BJ (cell line): ENCODE measurements around the gene CXCR1. TPM values are rescaled to one million over a fixed set of nuclear protein-coding genes. Genes with fewer than 3 reads are reported as not detected.

Experiments used
- CTCF ChIA-PET: fragments of 350-600 bp; formaldehyde crosslinking; extraction: SDS; loops from one replicate; lab custom pipeline; 2021; ENCODE audit warnings: antibody characterized with exemption, inconsistent platforms; lab: Yijun Ruan, JAX
- POLR2A ChIA-PET: fragments of 300-600 bp; sonication (Branson Sonifier 250); formaldehyde crosslinking; extraction: SDS; loops from one replicate; lab custom pipeline; 2021; ENCODE audit warnings: antibody characterized with exemption; lab: Charles Lee
- DNase-seq: peaks from one replicate; pipeline ENCODE4 v3.0.0-alpha.2; 2011; ENCODE audit warnings: low read depth
- H3K27me3 ChIP-seq: 2 replicates; pipeline ENCODE4 v1.6.0; 2011; ENCODE audit warnings: low read length; ENCODE audit not compliant: control insufficient read depth, insufficient read depth
- H3K36me3 ChIP-seq: 2 replicates; pipeline ENCODE4 v1.5.1; 2011; ENCODE audit warnings: low read length; ENCODE audit not compliant: control insufficient read depth, insufficient read depth
- H3K4me3 ChIP-seq: 2 replicates; pipeline ENCODE4 v1.5.1; 2011; ENCODE audit warnings: low read depth, mild to moderate bottlenecking, control low read depth, low read length
- polyA plus RNA-seq: library from polyadenylated mRNA; depleted of rRNA; stranded (reverse); fragments of >200 nt; gene quantifications from 2 replicates; pipeline ENCODE4 v1.2.3, GENCODE V29; 2011
- TF ChIP-seq, protein P1 (sequence below): IDR thresholded peaks from 2 replicates; pipeline ENCODE4 v1.5.1; 2011; ENCODE audit warnings: low read depth, mild to moderate bottlenecking, control low read depth, inconsistent platforms, low read length, moderate library complexity; ENCODE audit not compliant: insufficient read depth

Gene CXCR1
- polyA plus RNA-seq, 1 experiment: not detected

DNA sequence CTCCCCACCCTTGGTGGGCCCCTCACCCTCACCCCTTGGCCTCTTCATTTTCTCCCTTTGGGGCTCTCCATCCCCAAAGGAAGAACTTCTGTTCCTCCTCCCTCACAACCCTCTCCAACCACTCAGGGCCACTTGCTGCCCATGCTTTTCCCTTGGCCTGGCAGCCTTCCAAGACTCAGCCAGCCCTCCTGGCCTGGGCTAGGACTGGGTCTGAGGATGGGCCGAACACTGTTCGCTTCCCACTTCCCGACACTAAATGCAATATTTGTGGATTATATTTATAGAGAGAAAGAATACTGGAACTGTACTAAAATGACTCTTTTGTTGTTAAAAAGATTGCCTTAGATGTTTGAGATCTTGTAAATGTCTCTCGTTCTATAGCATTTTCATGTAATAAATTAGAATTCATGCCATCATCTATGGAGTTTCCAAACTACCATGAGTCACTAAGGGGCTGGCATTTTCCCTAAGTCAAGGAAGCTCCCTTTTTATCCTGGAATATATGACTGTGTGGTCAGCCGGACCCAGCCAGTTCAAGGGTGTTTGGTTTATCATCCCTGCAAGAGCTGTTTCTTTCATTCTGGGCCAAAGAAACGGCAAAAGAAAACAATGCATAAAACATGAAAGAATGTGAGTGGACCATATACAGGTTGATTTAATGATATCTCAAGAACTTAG, 37.2 kb downstream of the CXCR1 start:
- H3K36me3 ChIP-seq: no peaks in the 10 kb centered on the region
- TF ChIP-seq, protein P1, sequence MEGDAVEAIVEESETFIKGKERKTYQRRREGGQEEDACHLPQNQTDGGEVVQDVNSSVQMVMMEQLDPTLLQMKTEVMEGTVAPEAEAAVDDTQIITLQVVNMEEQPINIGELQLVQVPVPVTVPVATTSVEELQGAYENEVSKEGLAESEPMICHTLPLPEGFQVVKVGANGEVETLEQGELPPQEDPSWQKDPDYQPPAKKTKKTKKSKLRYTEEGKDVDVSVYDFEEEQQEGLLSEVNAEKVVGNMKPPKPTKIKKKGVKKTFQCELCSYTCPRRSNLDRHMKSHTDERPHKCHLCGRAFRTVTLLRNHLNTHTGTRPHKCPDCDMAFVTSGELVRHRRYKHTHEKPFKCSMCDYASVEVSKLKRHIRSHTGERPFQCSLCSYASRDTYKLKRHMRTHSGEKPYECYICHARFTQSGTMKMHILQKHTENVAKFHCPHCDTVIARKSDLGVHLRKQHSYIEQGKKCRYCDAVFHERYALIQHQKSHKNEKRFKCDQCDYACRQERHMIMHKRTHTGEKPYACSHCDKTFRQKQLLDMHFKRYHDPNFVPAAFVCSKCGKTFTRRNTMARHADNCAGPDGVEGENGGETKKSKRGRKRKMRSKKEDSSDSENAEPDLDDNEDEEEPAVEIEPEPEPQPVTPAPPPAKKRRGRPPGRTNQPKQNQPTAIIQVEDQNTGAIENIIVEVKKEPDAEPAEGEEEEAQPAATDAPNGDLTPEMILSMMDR: no peak
- no peak overlapping the region for H3K4me3 ChIP-seq
- DNase-seq: no peak
- H3K27me3 ChIP-seq: peaks cover 24% of the 10 kb centered on the region
- ChIA-PET CTCF (interaction anchor here (0.9 kb wide), 1 partner anchor 39 kb away, joined by 3 read pairs; no protein-coding TSS in a partner anchor), POLR2A (no interaction called here)

DNA sequence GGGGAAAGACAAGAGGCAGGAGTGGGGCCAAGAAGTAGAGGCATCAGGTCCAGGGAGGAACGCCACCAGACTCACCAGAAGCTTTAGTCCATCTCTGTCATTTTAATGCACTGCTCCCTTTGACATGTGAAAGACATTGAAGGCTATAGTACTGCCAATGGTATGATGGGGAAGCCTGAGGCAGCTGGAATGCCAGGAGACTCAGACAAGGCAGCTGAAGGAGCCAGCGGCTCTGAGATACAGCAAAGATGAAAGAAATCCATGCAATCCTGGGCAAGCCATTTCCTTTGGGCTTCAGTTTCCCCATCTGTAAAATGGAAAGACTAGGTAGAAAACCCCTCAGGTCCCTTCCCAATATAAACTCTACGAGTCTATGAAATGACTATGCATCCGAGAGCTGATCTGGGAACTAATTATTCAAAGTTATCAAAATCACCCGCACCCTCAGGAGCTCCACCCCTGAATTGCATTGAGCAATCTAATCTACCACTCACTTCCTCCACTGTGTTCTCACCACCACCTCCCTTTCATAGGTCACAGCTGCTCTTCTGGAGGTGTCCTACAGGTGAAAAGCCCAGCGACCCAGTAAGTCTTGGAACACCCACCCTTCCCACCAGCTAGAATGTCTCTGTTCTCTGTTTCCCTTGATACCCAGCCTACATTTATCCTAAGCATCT, 37.8 kb downstream of the CXCR1 start:
- TF ChIP-seq, protein P1: no peak
- H3K4me3 ChIP-seq: no peak overlapping the region
- ChIA-PET CTCF (interaction anchor here (0.9 kb wide), 1 partner anchor 39 kb away, joined by 3 read pairs; no protein-coding TSS in a partner anchor), POLR2A (no interaction called here)
- peaks cover 24% of the 10 kb centered on the region for H3K27me3 ChIP-seq
- H3K36me3 ChIP-seq: no peaks in the 10 kb centered on the region
- DNase-seq: no peak

DNA sequence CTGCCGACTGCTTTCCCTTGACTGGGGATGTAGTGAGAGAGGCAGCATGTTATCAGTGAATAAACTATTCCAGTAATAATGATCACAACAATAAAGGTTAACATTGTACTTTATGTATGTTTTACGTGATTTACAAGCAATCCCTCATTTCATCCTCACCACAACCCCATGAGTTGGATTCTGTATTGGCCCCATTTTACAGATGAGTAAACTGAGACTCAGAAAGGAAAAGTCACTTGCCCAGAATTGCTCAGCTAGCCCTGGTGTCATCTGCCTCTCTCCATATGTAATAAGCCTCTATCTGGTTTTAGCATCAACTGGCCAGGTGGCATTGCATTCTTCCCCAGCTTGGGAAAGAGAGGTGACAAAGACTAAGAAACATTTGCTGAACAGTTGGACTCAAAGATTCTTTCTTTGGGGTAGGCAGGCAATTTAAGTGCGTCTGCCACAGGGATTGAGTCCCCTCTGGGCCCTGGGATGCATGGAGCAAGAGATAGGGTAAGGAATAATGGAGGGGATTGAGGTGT, 38.8 kb downstream of the CXCR1 start:
- POLR2A ChIA-PET: no interaction called here
- CTCF ChIA-PET: no interaction called here
- Histone ChIP-seq H3K36me3 (no peaks in the 10 kb centered on the region), H3K4me3 (no peak overlapping the region), H3K27me3 (peaks cover 20% of the 10 kb centered on the region)
- DNase-seq: no peak
- TF ChIP-seq, protein P1: no peak

DNA sequence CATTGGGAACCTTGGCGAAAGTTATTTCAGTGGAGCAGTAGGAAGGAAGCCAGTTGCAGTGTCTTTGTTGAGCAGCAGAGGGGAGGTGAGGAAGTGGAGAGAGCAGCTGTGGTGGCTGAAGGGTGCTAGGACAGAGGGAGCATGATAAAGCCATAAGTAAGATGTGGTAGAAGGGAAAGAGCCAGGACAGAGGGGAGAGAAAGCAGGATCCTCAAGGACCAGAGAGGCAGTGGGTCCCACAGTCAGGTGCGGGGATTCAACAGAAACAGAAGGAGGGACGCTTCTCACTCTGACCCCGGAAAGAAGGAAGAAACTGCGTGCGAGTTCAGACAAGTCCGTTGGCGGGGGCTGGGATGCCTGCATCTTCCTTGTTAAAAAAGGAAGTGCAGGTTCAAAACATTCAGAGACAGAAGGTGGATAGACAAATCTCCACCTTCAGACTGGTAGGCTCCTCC, 41.1 kb downstream of the CXCR1 start, which contains the start of gene CXCR2:
Gene CXCR2, plus strand, starts transcription at position 403 of the 455 bp plus-strand sequence. CDS start 8,774 bp downstream, outside the sequence.
- TF ChIP-seq, protein P1: no peak

DNA sequence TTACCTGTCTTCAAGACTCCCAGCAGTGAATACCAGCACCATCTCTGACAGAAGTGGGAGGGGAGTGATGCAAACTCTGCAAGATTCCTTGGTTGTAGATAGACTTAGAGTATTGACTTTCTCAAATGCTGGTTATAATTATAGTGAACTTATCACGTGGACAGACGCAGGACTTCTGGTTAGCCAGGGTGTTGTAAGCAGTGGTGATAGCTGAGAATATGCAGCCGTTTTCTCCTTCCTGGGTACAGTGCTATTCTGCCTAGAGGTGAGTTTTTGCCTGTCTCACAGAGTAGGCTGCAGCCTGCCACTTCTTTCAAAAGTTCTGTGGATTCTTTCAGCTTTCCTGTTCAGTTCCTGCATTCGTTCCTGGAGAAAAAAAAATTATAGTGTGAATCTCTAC, 41.7 kb downstream of the CXCR1 start:
- H3K36me3 ChIP-seq: no peaks in the 10 kb centered on the region
- CTCF ChIA-PET: no interaction called here
- DNase-seq: no peak
- H3K4me3 ChIP-seq: no peak overlapping the region
- TF ChIP-seq, protein P1: no peak
- H3K27me3 ChIP-seq: peaks cover 16% of the 10 kb centered on the region
- POLR2A ChIA-PET: no interaction called here

More for the DNA sequence above, 41.1 kb downstream of the CXCR1 start, which contains the start of gene CXCR2:
- Histone ChIP-seq H3K27me3 (peaks cover 18% of the 10 kb centered on the region), H3K4me3 (no peak within 1 kb of the TSS), H3K36me3 (no peaks in the 10 kb centered on the region)
- POLR2A ChIA-PET: no interaction called here
- DNase-seq: no peak
- CTCF ChIA-PET: no interaction called here
